AG04450 (cell line): ENCODE data around the gene UBE2J2. TPM values are rescaled to one million over a fixed set of nuclear protein-coding genes. Genes with fewer than 3 reads are reported as not detected.

Experiments
- CTCF ChIA-PET: fragments of 300-600, 350-600 bp; formaldehyde crosslinking; extraction: SDS; loops from one replicate; lab custom pipeline; 2022; ENCODE audit warnings: antibody characterized with exemption, inconsistent platforms; lab: Charles Lee
- POLR2A ChIA-PET: fragments of 350-600 bp; formaldehyde crosslinking; extraction: SDS; loops from one replicate; lab custom pipeline; 2021; ENCODE audit warnings: antibody characterized with exemption, inconsistent platforms; lab: Yijun Ruan, JAX
- DNase-seq: peaks from one replicate; pipeline ENCODE4 v3.0.0-alpha.2; 2011; ENCODE audit warnings: low read depth, low spot score
- H3K27ac ChIP-seq: one replicate; pipeline ENCODE4 v1.5.1; 2012; ENCODE audit warnings: low read depth, low read length, control low read depth
- H3K27me3 ChIP-seq: one replicate; pipeline ENCODE4 v1.6.0; 2012; ENCODE audit warnings: low read length; ENCODE audit not compliant: control insufficient read depth, insufficient read depth
- H3K4me3 ChIP-seq: 2 replicates; pipeline ENCODE4 v1.5.1; 2011; ENCODE audit warnings: mild to moderate bottlenecking, low read depth, low read length, control low read depth
- H3K9me3 ChIP-seq: 2 replicates; pipeline ENCODE4 v1.5.1; 2012; ENCODE audit warnings: low read length; ENCODE audit not compliant: control insufficient read depth, insufficient read depth
- polyA plus RNA-seq: library from polyadenylated mRNA; depleted of rRNA; stranded (reverse); fragments of >200 nt; gene quantifications from 2 replicates; pipeline ENCODE4 v1.2.3, GENCODE V29; 2011
- TF ChIP-seq, protein P1 (sequence below): IDR thresholded peaks from 2 replicates; pipeline ENCODE4 v1.5.1; 2011; ENCODE audit warnings: low read depth, low read length, control low read depth, inconsistent platforms

UBE2J2 gene
- polyA plus RNA-seq, 1 experiment = 31.1 TPM

DNA sequence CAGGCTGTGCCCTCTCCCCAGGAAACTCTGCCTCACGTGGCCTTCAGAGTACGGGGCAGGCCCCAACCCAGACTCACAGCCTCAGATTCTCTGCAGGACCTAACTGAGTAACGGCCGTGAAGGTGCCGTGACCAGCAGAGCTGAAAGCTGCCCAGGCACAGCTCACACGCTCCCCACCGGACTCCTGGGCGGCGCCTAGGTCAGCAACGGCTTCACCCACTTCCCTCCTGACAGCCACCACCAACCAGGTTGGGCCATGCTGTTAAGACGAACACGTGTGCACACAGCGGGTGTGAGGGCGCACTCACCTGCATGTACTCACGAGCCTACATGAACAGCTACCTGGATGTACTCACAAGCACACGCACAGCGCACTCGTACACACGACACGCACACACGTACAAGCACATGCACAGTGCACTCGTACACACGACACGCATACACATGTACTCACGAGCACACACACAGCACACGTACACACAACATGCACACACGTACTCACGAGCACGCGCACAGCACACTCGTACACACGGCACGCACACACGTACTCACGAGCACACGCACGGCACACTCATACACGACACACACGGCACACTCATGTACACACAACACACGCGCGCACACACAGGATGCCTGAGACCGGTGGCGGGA, 51.0 kb downstream of the UBE2J2 start:
- no peak for DNase-seq
- no peaks in the 10 kb centered on the region for H3K27me3 ChIP-seq
- CTCF ChIA-PET = no interaction called here

DNA sequence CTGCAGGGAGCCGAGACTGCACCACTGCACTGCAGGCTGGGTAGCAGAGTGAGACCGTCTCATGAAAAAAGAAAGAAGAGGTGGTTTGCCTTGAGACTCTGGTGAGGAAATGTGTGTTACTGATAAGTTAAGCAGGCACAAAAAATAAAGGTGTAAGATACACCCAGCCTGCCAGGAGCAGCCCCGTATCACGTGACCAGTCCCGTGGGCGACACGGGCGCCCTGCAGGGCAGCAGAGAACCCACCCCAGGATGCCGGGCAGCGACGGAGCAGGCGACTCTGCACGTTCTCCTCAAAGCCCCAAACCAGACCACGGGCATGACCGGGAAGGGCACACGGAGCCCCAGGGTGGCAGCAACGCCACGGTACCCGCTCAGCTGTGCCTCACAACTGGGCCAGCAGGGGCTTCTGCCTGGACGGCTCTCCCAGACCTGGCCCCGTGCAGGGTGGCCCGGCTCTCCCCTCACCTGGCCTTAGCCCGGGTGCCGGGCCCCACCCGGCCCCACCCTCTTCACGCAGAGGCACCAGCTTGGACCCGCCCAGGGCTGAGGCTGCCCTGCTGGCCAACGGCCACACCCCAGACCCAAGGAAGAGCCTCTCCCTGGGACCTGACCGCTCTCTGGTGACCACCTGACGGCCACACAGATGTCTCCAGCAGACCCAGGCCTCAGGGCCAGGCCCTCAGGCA, 51.6 kb downstream of the UBE2J2 start:
- POLR2A ChIA-PET = interaction anchor here (0.6 kb wide), 1 partner anchor 181 kb away, joined by 4 read pairs; no protein-coding TSS in a partner anchor
- no peak for DNase-seq
- Histone ChIP-seq H3K27ac (no peak overlapping the region), H3K27me3 (no peaks in the 10 kb centered on the region), H3K9me3 (peaks cover 14% of the 10 kb centered on the region; the same call in 1 of the 2 replicates), H3K4me3 (no peak overlapping the region)
- CTCF ChIA-PET = no interaction called here
- TF ChIP-seq, protein P1, sequence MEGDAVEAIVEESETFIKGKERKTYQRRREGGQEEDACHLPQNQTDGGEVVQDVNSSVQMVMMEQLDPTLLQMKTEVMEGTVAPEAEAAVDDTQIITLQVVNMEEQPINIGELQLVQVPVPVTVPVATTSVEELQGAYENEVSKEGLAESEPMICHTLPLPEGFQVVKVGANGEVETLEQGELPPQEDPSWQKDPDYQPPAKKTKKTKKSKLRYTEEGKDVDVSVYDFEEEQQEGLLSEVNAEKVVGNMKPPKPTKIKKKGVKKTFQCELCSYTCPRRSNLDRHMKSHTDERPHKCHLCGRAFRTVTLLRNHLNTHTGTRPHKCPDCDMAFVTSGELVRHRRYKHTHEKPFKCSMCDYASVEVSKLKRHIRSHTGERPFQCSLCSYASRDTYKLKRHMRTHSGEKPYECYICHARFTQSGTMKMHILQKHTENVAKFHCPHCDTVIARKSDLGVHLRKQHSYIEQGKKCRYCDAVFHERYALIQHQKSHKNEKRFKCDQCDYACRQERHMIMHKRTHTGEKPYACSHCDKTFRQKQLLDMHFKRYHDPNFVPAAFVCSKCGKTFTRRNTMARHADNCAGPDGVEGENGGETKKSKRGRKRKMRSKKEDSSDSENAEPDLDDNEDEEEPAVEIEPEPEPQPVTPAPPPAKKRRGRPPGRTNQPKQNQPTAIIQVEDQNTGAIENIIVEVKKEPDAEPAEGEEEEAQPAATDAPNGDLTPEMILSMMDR = no peak

More for the DNA sequence above, 51.0 kb downstream of the UBE2J2 start:
- Histone ChIP-seq H3K4me3 (no peak overlapping the region), H3K27ac (no peak overlapping the region), H3K9me3 (peaks cover 11% of the 10 kb centered on the region; the same call in 1 of the 2 replicates)
- TF ChIP-seq, protein P1 = no peak
- POLR2A ChIA-PET = interaction anchor here (0.6 kb wide), 1 partner anchor 180 kb away, joined by 4 read pairs; no protein-coding TSS in a partner anchor

DNA sequence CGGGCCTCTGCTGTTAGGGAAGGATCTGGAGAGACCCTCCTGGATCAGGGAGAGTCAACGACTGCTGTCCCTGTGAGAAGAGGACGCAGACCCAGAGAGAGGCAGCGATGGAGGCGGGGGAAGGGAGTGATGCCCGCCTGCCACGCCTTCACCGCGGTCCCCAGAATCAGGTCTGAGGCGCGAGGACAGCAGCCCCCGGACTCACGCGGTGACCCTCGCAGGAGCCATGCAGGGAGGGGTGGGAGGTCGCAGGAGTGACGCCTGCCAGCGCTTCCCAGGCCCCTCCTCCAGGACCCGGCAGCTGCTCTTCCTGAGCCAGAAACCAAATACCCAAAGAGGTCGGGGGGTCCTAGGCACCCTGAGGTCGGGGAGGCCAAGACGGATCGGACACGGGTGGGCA, 53.5 kb downstream of the UBE2J2 start:
- Histone ChIP-seq H3K9me3 (peaks cover 14% of the 10 kb centered on the region; the same call in 1 of the 2 replicates), H3K27me3 (no peaks in the 10 kb centered on the region), H3K4me3 (no peak overlapping the region), H3K27ac (no peak overlapping the region)
- POLR2A ChIA-PET = no interaction called here
- CTCF ChIA-PET = no interaction called here
- TF ChIP-seq, protein P1 = no peak
- no peak for DNase-seq

DNA sequence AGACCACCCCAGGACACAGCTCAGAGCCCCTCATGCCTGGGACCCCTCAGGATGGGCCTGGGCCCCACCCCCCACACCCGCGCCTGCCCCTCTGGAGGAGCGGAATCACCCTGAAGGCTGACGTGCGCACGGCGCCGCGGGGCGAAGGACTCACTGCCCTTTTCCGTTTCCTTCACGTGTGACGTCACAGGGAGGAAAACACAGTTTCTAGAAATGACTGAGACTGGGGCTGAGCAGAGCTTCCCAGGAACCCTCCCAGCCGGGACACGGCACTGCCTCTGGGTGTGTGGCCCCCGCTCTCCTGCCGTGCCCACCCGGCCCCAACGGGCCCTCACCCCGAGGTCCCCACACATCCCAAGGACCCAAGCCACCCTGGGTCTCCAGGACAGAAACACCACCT, 54.3 kb downstream of the UBE2J2 start:
- Histone ChIP-seq H3K9me3 (peaks cover 14% of the 10 kb centered on the region; the same call in 1 of the 2 replicates), H3K27ac (no peak overlapping the region), H3K4me3 (no peak overlapping the region), H3K27me3 (no peaks in the 10 kb centered on the region)
- ChIA-PET CTCF (no interaction called here), POLR2A (no interaction called here)
- TF ChIP-seq, protein P1 = no peak
- DNase-seq = no peak
